NCI-H1105 treated with DMSO at 0.1 percent for 48 hours (cell line): Measurements from ENCODE around the gene JMJD4.
"Not testable (repeated sequence)": the region's sequence is repeated elsewhere in the genome, so short reads cannot be mapped to it uniquely, and the experiment has no call there.

Experiments
- DNase-seq: peaks from one replicate; lab custom pipeline; 2025; lab: John Stamatoyannopoulos, UW

The JMJD4 gene

GRCh38 chr1:227731696-227732585 lies 3.2 kb downstream of the JMJD4 start:
- no peak for DNase-seq

DNA sequence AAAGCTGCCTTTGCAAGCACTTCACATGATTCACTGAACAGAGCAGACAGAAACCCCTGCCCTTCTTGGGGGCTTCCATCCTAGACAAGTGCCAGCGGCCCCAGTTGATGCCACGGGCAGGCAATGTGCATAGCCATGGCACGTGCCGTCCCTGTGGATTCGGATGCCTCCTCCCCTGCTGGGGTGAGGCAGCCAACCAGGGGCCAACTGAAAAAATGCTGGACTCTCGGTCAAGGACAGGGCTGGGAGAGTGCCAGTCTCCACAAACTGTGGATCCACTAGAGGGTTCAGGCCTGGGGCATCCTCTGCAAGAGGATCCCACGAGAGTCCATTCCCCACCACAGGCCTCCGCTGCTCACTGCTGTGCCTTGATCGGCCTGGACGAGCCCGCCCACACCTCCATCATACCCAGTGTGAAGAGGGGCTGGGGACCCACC lies 3.8 kb downstream of the JMJD4 start:
- no peak for DNase-seq

- no peak for DNase-seq
These were observed 4.4 kb downstream of the JMJD4 start for GRCh38 chr1:227730630-227731151.

- DNase-seq = no peak
These were observed 5.0 kb downstream of the JMJD4 start for GRCh38 chr1:227729881-227730629.

DNA sequence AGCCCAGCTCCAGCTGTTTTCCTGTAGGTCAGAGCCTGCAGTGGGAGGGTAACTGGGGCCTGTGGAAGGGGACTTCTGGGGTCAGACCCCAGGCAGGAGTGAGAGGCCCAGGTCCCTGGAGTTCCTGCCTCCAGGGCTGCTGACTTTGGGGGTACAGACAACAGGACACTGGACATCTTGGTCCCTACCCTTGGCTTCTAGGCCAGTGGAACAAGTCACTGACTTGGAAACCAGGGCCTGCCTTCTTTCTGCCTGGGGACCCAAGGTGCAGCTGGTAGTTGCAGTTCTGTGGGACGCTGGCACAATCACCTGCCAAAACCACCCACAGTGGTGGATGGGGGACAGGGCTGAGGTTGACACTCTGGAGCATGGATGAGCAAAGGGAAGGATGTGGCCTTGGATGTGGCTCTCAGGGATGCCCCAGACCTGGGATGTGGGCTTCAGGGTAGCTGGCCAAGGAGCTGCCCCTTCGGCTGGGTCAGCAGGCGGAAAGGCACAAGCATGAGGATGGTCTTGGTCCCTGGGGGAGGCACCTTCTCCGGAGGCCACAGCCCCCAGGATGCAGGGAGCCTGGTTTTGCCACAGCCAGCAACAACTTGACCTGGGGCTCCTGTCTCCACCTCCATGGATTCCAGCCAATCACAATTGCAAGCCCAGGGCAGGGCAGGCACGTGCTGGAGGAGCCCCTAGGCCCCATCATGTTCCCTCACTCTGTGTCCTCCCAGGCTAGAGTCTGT lies 5.8 kb downstream of the JMJD4 start:
- no peak for DNase-seq

- no peak for DNase-seq
These were observed 6.3 kb downstream of the JMJD4 start for GRCh38 chr1:227728892-227729143.

GRCh38 chr1:227728059-227728891 lies 6.8 kb downstream of the JMJD4 start:
- peak; percentile 49 for DNase-seq

GRCh38 chr1:227726924-227727599 lies 8.0 kb downstream of the JMJD4 start:
- no peak for DNase-seq

DNA sequence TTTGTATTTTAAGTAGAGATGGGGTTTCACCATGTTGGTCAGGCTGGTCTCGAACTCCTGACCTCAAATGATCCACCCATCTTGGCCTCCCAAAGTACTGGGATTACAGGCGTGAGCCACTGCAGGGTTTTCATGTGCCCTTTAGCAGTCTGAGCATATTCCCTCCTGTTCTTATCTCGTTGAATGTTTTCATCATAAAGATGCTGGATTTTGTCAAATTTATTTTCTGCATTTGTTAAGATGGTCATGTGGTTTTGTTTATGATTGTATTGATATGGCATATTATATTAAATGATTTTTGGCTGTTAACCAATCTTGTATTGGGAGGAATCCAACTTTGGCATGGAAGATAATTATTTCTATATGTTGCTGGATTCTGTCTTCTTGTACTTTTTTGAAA lies 8.8 kb downstream of the JMJD4 start:
- DNase-seq = no peak

DNA sequence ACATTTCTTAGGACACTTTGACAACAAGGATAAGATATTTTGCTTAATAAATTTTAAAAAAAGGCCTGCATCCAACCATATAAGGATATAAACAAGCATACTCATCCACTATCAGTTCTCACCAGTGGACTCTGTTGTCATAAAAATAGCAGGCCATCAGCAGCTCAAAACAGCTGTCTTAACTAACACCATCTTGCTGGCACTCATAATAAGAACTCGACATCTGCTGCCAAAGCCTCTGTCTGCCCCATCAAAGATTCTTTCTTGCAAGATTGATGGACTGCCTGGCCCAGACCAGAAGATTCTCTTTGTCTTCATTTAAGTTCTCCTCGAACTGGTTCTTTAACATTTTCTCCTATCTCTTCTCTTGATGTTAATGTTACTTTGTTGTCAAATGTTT lies 10.1 kb downstream of the JMJD4 start:
- DNase-seq = no peak

GRCh38 chr1:227723474-227723873 lies 11.6 kb downstream of the JMJD4 start:
- no peak for DNase-seq

DNA sequence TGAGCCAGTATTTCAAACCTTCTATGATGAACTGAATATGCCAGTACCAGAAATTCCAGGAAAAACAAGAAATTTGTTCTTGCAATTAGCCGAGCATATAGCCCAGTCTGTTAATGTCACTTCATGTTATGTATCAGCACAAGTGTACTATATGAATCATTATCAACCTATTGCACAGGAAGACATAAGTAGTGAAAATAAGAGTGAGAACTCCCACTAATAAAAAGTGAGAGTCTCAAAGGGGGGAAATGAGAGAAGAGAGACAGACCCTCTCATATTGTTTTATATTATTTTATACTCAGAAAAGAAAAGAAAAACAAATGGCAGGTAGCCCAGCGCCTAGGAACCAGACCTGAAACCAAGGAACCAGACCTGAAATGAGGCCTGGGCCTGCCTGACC lies 16.2 kb downstream of the JMJD4 start:
- no peak for DNase-seq

DNA sequence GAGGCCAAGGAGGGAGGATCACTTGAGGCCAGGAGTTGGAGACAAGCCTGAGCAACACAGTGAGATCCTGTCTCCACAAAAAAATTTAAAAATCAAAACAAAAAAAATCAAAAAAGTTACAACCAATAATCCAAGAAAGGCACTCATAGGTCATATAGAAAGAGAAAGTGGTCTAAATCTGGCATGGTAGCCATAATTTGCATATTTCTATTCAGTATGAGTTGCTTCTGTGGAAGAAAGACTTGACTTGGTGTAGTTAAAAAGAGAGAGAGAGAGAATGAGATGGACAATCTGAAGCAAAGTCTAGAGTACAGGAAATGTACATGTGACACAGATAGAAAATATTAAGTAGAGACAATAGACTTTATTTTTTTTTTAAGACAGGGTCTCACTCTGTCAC lies 22.5 kb downstream of the JMJD4 start:
- DNase-seq = no peak

DNA sequence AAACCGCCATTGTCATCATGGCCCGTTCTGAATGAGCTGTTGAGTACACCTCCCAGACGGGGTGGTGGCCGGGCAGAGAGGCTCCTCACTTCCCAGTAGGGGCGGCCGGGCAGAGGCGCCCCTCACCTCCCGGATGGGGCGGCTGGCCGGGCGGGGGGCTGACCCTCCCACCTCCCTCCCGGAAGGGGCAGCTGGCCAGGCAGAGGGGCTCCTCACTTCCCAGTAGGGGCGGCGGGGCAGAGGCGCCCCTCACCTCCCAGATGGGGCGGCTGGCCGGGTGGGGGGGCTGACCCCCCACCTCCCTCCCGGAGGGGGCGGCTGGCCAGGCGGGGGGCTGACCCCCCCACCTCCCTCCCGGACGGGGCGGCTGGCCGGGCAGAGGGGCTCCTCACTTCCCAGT lies 24.6 kb downstream of the JMJD4 start:
- DNase-seq = not testable (repeated sequence)

- DNase-seq = no peak
These were observed 25.7 kb downstream of the JMJD4 start for GRCh38 chr1:227709451-227709850.

GRCh38 chr1:227707846-227708245 lies 27.3 kb downstream of the JMJD4 start:
- DNase-seq = no peak

- not testable (repeated sequence) for DNase-seq
These were observed 33.5 kb downstream of the JMJD4 start for GRCh38 chr1:227701631-227702030.

DNA sequence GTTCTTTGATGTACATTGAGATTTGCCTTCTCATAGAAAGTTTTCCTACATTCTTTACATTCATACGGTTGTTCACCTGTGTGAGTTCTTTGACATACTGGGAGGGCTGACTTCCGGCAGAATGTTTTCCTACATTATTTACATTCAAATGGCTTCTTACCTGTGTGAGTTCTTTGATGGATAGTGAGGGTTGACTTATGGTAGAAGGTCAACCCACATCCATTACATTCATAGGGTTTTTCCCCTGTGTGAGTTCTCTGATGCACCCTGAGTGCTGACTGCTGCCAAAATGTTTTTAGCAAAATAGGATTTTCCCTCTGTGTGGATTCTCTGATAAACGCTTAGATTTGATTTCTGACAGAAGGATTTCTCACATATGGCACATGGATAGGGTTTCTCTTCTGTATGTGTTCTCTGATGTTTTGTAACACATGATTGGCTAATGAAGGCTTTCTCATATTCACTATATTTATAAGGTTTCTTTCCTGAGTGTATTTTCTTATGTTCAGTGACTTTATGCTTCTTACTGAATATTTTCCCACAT lies 37.7 kb downstream of the JMJD4 start:
- DNase-seq = no peak

- DNase-seq = no peak
These were observed 49.3 kb downstream of the JMJD4 start for GRCh38 chr1:227685807-227686206.
